ENCODE data around the gene ZNF628.

The ZNF628 gene

GRCh38 chr19:55484593-55485438, 8.4 kb downstream of the ZNF628 start, which contains the start of gene NAT14:
Gene NAT14 (plus strand): TSS chr19:55485188. CDS start chr19:55485709, 521 bp downstream.
- DNase-seq (ENCODE audit: low read depth), result no peak
- H3K4me3 ChIP-seq (ENCODE audit: control insufficient read depth, low read depth, low read length), result peak within 1 kb of the TSS; percentile 60
- TF ChIP-seq CTCF (conservative IDR thresholded peaks at IDR 0.05; ENCODE audit: control insufficient read depth, insufficient read depth, low read depth, low read length), result no peak

GRCh38 chr19:55485439-55486011, 9.1 kb downstream of the ZNF628 start:
- no peak for TF ChIP-seq CTCF (conservative IDR thresholded peaks at IDR 0.05; ENCODE audit: control insufficient read depth, insufficient read depth, low read depth, low read length)
- H3K4me3 ChIP-seq (ENCODE audit: control insufficient read depth, low read depth, low read length), result peak overlapping the region; percentile 60
- no peak for DNase-seq (ENCODE audit: low read depth)

- TF ChIP-seq CTCF (conservative IDR thresholded peaks at IDR 0.05; ENCODE audit: control insufficient read depth, insufficient read depth, low read depth, low read length), result peak; percentile 46
Observed at GRCh38 chr19:55486043-55486970, 9.9 kb downstream of the ZNF628 start.

GRCh38 chr19:55486971-55487923, 10.8 kb downstream of the ZNF628 start:
- no peak for TF ChIP-seq CTCF (conservative IDR thresholded peaks at IDR 0.05; ENCODE audit: control insufficient read depth, insufficient read depth, low read depth, low read length)
- peak; percentile 98 for DNase-seq (ENCODE audit: low read depth)
- H3K4me3 ChIP-seq (ENCODE audit: control insufficient read depth, low read depth, low read length), result peak overlapping the region; percentile 26

More at GRCh38 chr19:55486043-55486970, 9.9 kb downstream of the ZNF628 start:
- H3K4me3 ChIP-seq (ENCODE audit: control insufficient read depth, low read depth, low read length), result peak overlapping the region; percentile 60
- peak; percentile 61 for DNase-seq (ENCODE audit: low read depth)

- no peak for TF ChIP-seq CTCF (conservative IDR thresholded peaks at IDR 0.05; ENCODE audit: control insufficient read depth, insufficient read depth, low read depth, low read length)
- H3K4me3 ChIP-seq (ENCODE audit: control insufficient read depth, low read depth, low read length), result peak within 1 kb of the TSS; percentile 37
- DNase-seq (ENCODE audit: low read depth), result peak; percentile 70
Observed at GRCh38 chr19:55487924-55488687, 11.7 kb downstream of the ZNF628 start, which contains the start of gene SSC5D. Gene SSC5D (plus strand): TSS chr19:55488436. CDS start chr19:55488590, 154 bp downstream.
